ENCODE data around the gene YTHDF2. TPM values are rescaled to one million over a fixed set of nuclear protein-coding genes. Genes with fewer than 3 reads are reported as not detected.
A peak's percentile ranks its signal among the peaks of the same experiment; 100 is the strongest.

The YTHDF2 gene
- polyA plus RNA-seq, 3 donors: 20.7 to 81.6 (median 74.2) TPM

DNA sequence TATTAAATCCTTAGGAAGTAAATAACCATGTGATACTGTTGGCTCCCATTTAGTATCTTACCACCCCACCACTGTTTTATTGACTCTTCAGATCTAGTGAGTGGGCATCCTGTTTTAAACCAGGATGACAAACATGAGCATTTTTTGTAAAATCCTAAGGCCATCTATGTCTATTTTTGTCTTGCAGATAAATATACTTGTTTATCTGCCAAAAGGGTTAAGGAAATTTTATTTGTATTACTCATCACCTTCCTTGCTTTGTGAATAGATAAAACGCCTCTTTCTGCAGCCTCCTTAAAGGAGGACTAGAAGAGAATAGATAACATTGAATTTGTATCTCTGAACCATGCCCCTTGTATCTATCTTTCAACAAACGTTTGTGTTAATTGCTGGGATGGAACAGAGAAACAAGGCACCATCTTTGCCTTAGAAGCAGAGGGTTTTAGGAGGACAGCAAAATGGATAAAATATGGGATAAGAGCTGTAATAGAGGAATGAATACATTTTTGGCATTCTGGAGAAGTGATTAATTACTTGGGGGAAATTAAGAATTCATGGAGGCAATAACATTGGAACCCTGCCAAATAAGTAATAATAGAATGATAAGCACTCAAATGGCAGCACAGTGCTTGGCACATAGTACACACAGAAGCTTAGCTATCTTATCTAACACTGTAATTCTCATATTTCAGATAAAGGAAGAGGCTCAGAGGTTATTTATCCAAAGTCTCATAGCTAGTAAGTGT is 14.7 kb downstream of the YTHDF2 start:
- no peak overlapping the region for H3K27ac Mint-ChIP-seq
- WGBS (ENCODE audit: insufficient coverage): no CpG with 5 or more reads among the region's 2 CpGs
- Histone ChIP-seq H3K27me3 (ENCODE audit: control insufficient read depth in 2 of 2, insufficient read depth in 2 of 2, low read length in 2 of 2) (no peaks in the 10 kb centered on the region), H3K4me2 (replicated peaks; ENCODE audit: extremely low read depth, low read length, poor library complexity, severe bottlenecking) (no peak overlapping the region), H3K36me3 (replicated peaks in 1 of 2; ENCODE audit: control insufficient read depth in 1 of 2, insufficient read depth in 2 of 2, low read length in 2 of 2) (peaks cover 13 to 53% of the 10 kb centered on the region in 2 donors), H3K9ac (ENCODE audit: insufficient read depth, low read length, poor library complexity, severe bottlenecking) (no peak overlapping the region), H4K20me1 (ENCODE audit: insufficient read depth, low read length) (peaks cover 100% of the 10 kb centered on the region), H2AFZ (ENCODE audit: insufficient read depth, low read depth, low read length, poor library complexity, severe bottlenecking) (no peak overlapping the region), H3K27ac (ENCODE audit: low read depth in 1 of 2, low read length in 2 of 2) (peak overlapping the region in 1 of 2 donors; percentile 25), H3K4me3 (replicated peaks in 1 of 3; ENCODE audit: low read depth in 2 of 3, low read length in 3 of 3) (no peak overlapping the region), H3K4me1 (ENCODE audit: control insufficient read depth in 1 of 2, insufficient read depth in 2 of 2, low read length in 2 of 2) (peaks cover 21 to 45% of the 10 kb centered on the region in 2 donors), H3K79me2 (ENCODE audit: insufficient read depth, low read length) (peaks cover 100% of the 10 kb centered on the region), H3K9me3 (replicated peaks in 1 of 2; ENCODE audit: control insufficient read depth in 1 of 2, insufficient read depth in 1 of 2, low read length in 2 of 2) (no peaks in the 10 kb centered on the region)
- peaks cover 0 to 2% (median 0%) of the 10 kb centered on the region in 3 donors for H3K27me3 Mint-ChIP-seq (ENCODE audit: low read depth in 3 of 3)
- no peak for DNase-seq
- H3K4me3 Mint-ChIP-seq: no peak overlapping the region
- no peak for TF ChIP-seq CTCF (IDR thresholded peaks at IDR 0.05)
- intact Hi-C loops (cut with micrococcal nuclease): no loop called here
- H3K9me3 Mint-ChIP-seq: no peaks in the 10 kb centered on the region
- peaks cover 47% of the 10 kb centered on the region for H3K4me1 Mint-ChIP-seq
- peaks cover 13 to 31% of the 10 kb centered on the region in 2 donors for H3K36me3 Mint-ChIP-seq

DNA sequence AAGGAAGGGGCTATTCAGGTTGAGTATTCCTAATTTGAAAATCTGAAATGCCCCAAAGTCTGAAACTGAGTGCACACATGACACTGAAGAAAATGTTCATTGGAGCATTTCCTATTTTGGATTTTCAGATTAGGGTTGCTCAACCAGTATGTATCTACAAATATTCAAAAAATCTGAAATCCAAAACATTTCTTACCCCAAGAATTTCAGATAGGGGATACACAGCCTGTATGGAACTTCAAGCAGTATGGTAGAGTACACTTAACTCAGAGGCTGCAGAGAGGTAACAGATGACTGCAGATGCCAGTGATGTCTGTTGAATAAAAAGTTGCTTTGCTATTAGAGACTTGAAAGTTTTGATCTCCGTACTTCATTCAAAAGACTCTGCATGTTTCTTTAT is 19.0 kb downstream of the YTHDF2 start:
- Histone ChIP-seq H4K20me1 (ENCODE audit: insufficient read depth, low read length) (peaks cover 100% of the 10 kb centered on the region), H3K9me3 (replicated peaks in 1 of 2; ENCODE audit: control insufficient read depth in 1 of 2, insufficient read depth in 1 of 2, low read length in 2 of 2) (no peaks in the 10 kb centered on the region), H3K9ac (ENCODE audit: insufficient read depth, low read length, poor library complexity, severe bottlenecking) (no peak overlapping the region), H3K79me2 (ENCODE audit: insufficient read depth, low read length) (peaks cover 100% of the 10 kb centered on the region), H3K27ac (ENCODE audit: low read depth in 1 of 2, low read length in 2 of 2) (peak overlapping the region in 1 of 2 donors; percentile 48), H3K4me2 (replicated peaks; ENCODE audit: extremely low read depth, low read length, poor library complexity, severe bottlenecking) (no peak overlapping the region), H3K27me3 (ENCODE audit: control insufficient read depth in 2 of 2, insufficient read depth in 2 of 2, low read length in 2 of 2) (no peaks in the 10 kb centered on the region), H2AFZ (ENCODE audit: insufficient read depth, low read depth, low read length, poor library complexity, severe bottlenecking) (no peak overlapping the region), H3K4me1 (ENCODE audit: control insufficient read depth in 1 of 2, insufficient read depth in 2 of 2, low read length in 2 of 2) (peaks cover 0 to 17% of the 10 kb centered on the region in 2 donors), H3K36me3 (replicated peaks in 1 of 2; ENCODE audit: control insufficient read depth in 1 of 2, insufficient read depth in 2 of 2, low read length in 2 of 2) (peaks cover 32 to 84% of the 10 kb centered on the region in 2 donors), H3K4me3 (replicated peaks in 1 of 3; ENCODE audit: low read depth in 2 of 3, low read length in 3 of 3) (no peak overlapping the region)
- Mint-ChIP-seq H3K27ac (no peak overlapping the region), H3K9me3 (no peaks in the 10 kb centered on the region), H3K36me3 (peaks cover 21 to 42% of the 10 kb centered on the region in 2 donors), H3K27me3 (ENCODE audit: low read depth in 3 of 3) (peaks cover 0 to 2% (median 0%) of the 10 kb centered on the region in 3 donors), H3K4me1 (peaks cover 15% of the 10 kb centered on the region), H3K4me3 (no peak overlapping the region)
- DNase-seq: no peak
- WGBS (ENCODE audit: insufficient coverage): 100% methylated on average over 1 of the region's 1 CpG
- TF ChIP-seq CTCF (IDR thresholded peaks at IDR 0.05): no peak
- intact Hi-C loops (cut with micrococcal nuclease): no loop called here

All from CD14-positive monocyte (primary cell).